ENCODE data around the gene LDLRAD4.

The LDLRAD4 gene

GRCh38 chr18:13608791-13609532 is 390.4 kb downstream of the LDLRAD4 start:
- Histone ChIP-seq H3K27me3 (no peaks in the 10 kb centered on the region), H3K9ac (peak overlapping the region; percentile 81), H3K4me3 (no peak overlapping the region), H3K36me3 (no peaks in the 10 kb centered on the region), H3K4me1 (peaks cover 76% of the 10 kb centered on the region), H3K9me3 (no peaks in the 10 kb centered on the region), H4K20me1 (peaks cover 4% of the 10 kb centered on the region; the same call in 1 of the 2 replicates), H3K4me2 (peak overlapping the region; percentile 97), H3K27ac (peak overlapping the region; percentile 91)
- TF ChIP-seq Cebpa-rat (IDR thresholded peaks at IDR 0.05): no peak

GRCh38 chr18:13610555-13611141 is 392.1 kb downstream of the LDLRAD4 start:
- no peaks in the 10 kb centered on the region for H3K27me3 ChIP-seq
- H3K9ac ChIP-seq: peak overlapping the region; percentile 81
- H3K4me1 ChIP-seq: peaks cover 70% of the 10 kb centered on the region
- H3K4me3 ChIP-seq: peak overlapping the region; percentile 84
- H3K4me2 ChIP-seq: peak overlapping the region; percentile 97
- H3K27ac ChIP-seq: peak overlapping the region; percentile 91
- H3K9me3 ChIP-seq: no peaks in the 10 kb centered on the region
- no peaks in the 10 kb centered on the region for H3K36me3 ChIP-seq
- no peak for TF ChIP-seq Cebpa-rat (IDR thresholded peaks at IDR 0.05)
- H4K20me1 ChIP-seq: peaks cover 8% of the 10 kb centered on the region; the same call in 1 of the 2 replicates

GRCh38 chr18:13611142-13611600 is 392.6 kb downstream of the LDLRAD4 start:
- Histone ChIP-seq H3K4me3 (peak overlapping the region; percentile 84), H3K27ac (peak overlapping the region; percentile 91), H3K36me3 (no peaks in the 10 kb centered on the region), H3K4me2 (peak overlapping the region; percentile 97), H3K9me3 (no peaks in the 10 kb centered on the region), H3K27me3 (no peaks in the 10 kb centered on the region), H3K4me1 (peaks cover 70% of the 10 kb centered on the region), H4K20me1 (peaks cover 13% of the 10 kb centered on the region; the same call in 1 of the 2 replicates), H3K9ac (peak overlapping the region; percentile 81)
- no peak for TF ChIP-seq Cebpa-rat (IDR thresholded peaks at IDR 0.05)

- H3K4me1 ChIP-seq: peaks cover 70% of the 10 kb centered on the region
- H3K4me3 ChIP-seq: peak overlapping the region; percentile 84
- TF ChIP-seq Cebpa-rat (IDR thresholded peaks at IDR 0.05): no peak
- no peaks in the 10 kb centered on the region for H3K27me3 ChIP-seq
- peaks cover 18% of the 10 kb centered on the region for H4K20me1 ChIP-seq
- peaks cover 5% of the 10 kb centered on the region for H3K36me3 ChIP-seq
- peak overlapping the region; percentile 91 for H3K27ac ChIP-seq
- peak overlapping the region; percentile 97 for H3K4me2 ChIP-seq
- H3K9ac ChIP-seq: peak overlapping the region; percentile 81
- H3K9me3 ChIP-seq: no peaks in the 10 kb centered on the region
Observed at GRCh38 chr18:13611601-13612195, 393.1 kb downstream of the LDLRAD4 start.

- H3K4me2 ChIP-seq: peak overlapping the region; percentile 97
- H3K9ac ChIP-seq: peak overlapping the region; percentile 87
- H3K36me3 ChIP-seq: peaks cover 9% of the 10 kb centered on the region
- no peak for TF ChIP-seq Cebpa-rat (IDR thresholded peaks at IDR 0.05)
- H3K27ac ChIP-seq: peak overlapping the region; percentile 91
- no peaks in the 10 kb centered on the region for H3K27me3 ChIP-seq
- H4K20me1 ChIP-seq: peaks cover 25% of the 10 kb centered on the region
- no peaks in the 10 kb centered on the region for H3K9me3 ChIP-seq
- peaks cover 71% of the 10 kb centered on the region for H3K4me1 ChIP-seq
- peak overlapping the region; percentile 84 for H3K4me3 ChIP-seq
Observed at GRCh38 chr18:13612196-13612997, 393.8 kb downstream of the LDLRAD4 start.

- no peak for TF ChIP-seq Cebpa-rat (IDR thresholded peaks at IDR 0.05)
- Histone ChIP-seq H3K27me3 (no peaks in the 10 kb centered on the region), H3K27ac (peak overlapping the region; percentile 91), H3K4me1 (peaks cover 74% of the 10 kb centered on the region), H3K36me3 (peaks cover 9% of the 10 kb centered on the region), H3K9me3 (no peaks in the 10 kb centered on the region), H3K9ac (peak overlapping the region; percentile 87), H3K4me2 (peak overlapping the region; percentile 97), H4K20me1 (peaks cover 32% of the 10 kb centered on the region), H3K4me3 (peak overlapping the region; percentile 84)
Observed at GRCh38 chr18:13613099-13613498, 394.5 kb downstream of the LDLRAD4 start.

GRCh38 chr18:13613591-13614501 is 395.3 kb downstream of the LDLRAD4 start:
- H3K27me3 ChIP-seq: no peaks in the 10 kb centered on the region
- H3K9ac ChIP-seq: peak overlapping the region; percentile 87
- H4K20me1 ChIP-seq: peaks cover 40% of the 10 kb centered on the region
- TF ChIP-seq Cebpa-rat (IDR thresholded peaks at IDR 0.05): no peak
- peaks cover 12% of the 10 kb centered on the region for H3K36me3 ChIP-seq
- H3K27ac ChIP-seq: peak overlapping the region; percentile 91
- H3K4me1 ChIP-seq: peaks cover 74% of the 10 kb centered on the region
- peak overlapping the region; percentile 84 for H3K4me3 ChIP-seq
- H3K9me3 ChIP-seq: no peaks in the 10 kb centered on the region
- peak overlapping the region; percentile 97 for H3K4me2 ChIP-seq

- Histone ChIP-seq H3K4me3 (peak overlapping the region; percentile 84), H3K36me3 (peaks cover 12% of the 10 kb centered on the region), H3K27ac (peak overlapping the region; percentile 91), H3K27me3 (no peaks in the 10 kb centered on the region), H4K20me1 (peaks cover 48% of the 10 kb centered on the region), H3K9ac (peak overlapping the region; percentile 87), H3K4me1 (peaks cover 74% of the 10 kb centered on the region), H3K9me3 (no peaks in the 10 kb centered on the region), H3K4me2 (peak overlapping the region; percentile 97)
- no peak for TF ChIP-seq Cebpa-rat (IDR thresholded peaks at IDR 0.05)
Observed at GRCh38 chr18:13614641-13615288, 396.2 kb downstream of the LDLRAD4 start.

All from BLaER1 (cell line).